Endothelial cell (in vitro differentiated cells): Measurements from ENCODE around the gene KIF6. TPM values are rescaled to one million over a fixed set of nuclear protein-coding genes. Genes with fewer than 3 reads are reported as not detected.

ENCODE experiments used
- DNase-seq: peaks from one replicate; pipeline ENCODE4 v3.0.0; 2021; ENCODE audit warnings: low spot score
- H3K27ac Mint-ChIP-seq: one replicate; pipeline ENCODE4 v1.8.0; 2021; ENCODE audit warnings: mixed read lengths, inconsistent platforms; ENCODE audit not compliant: unreplicated experiment
- H3K27me3 Mint-ChIP-seq: one replicate; pipeline ENCODE4 v1.8.0; 2021; ENCODE audit warnings: mild to moderate bottlenecking, moderate library complexity, mixed read lengths, inconsistent platforms; ENCODE audit not compliant: unreplicated experiment
- H3K36me3 Mint-ChIP-seq: one replicate; pipeline ENCODE4 v1.8.0; 2021; ENCODE audit warnings: mild to moderate bottlenecking, low read depth, mixed read lengths, inconsistent platforms; ENCODE audit not compliant: unreplicated experiment
- H3K4me1 Mint-ChIP-seq: one replicate; pipeline ENCODE4 v1.8.0; 2021; ENCODE audit warnings: mild to moderate bottlenecking, mixed read lengths, inconsistent platforms; ENCODE audit not compliant: unreplicated experiment
- H3K4me3 Mint-ChIP-seq: one replicate; pipeline ENCODE4 v1.8.0; 2021; ENCODE audit warnings: mild to moderate bottlenecking, mixed read lengths, inconsistent platforms; ENCODE audit not compliant: unreplicated experiment
- H3K9me3 Mint-ChIP-seq: one replicate; pipeline ENCODE4 v1.8.0; 2021; ENCODE audit warnings: mixed read lengths, inconsistent platforms; ENCODE audit not compliant: unreplicated experiment
- total RNA-seq: library from RNA; stranded (reverse); fragmentation: NEBNext Ultra II Directional; extraction: Animal tissue kit (Norgen Biotek cat#: 25700); gene quantifications from one replicate; pipeline ENCODE4 v1.2.1, GENCODE V29; 2021; ENCODE audit not compliant: unreplicated experiment
- TF ChIP-seq, protein P1 (sequence below): fragments of 200-600 bp; sonication (generic); IDR thresholded peaks from one replicate; pipeline ENCODE4 v1.5.0; 2021; ENCODE audit warnings: antibody characterized with exemption; ENCODE audit not compliant: unreplicated experiment

The KIF6 gene
- total RNA-seq, 1 donor from 2014 or later = 0.46 TPM

GRCh38 chr6:39428152-39428551 lies 297.1 kb downstream of the KIF6 start:
- no peak overlapping the region for H3K4me3 Mint-ChIP-seq
- H3K4me1 Mint-ChIP-seq = peaks cover 13% of the 10 kb centered on the region
- H3K27me3 Mint-ChIP-seq = peaks cover 3% of the 10 kb centered on the region
- TF ChIP-seq, protein P1, sequence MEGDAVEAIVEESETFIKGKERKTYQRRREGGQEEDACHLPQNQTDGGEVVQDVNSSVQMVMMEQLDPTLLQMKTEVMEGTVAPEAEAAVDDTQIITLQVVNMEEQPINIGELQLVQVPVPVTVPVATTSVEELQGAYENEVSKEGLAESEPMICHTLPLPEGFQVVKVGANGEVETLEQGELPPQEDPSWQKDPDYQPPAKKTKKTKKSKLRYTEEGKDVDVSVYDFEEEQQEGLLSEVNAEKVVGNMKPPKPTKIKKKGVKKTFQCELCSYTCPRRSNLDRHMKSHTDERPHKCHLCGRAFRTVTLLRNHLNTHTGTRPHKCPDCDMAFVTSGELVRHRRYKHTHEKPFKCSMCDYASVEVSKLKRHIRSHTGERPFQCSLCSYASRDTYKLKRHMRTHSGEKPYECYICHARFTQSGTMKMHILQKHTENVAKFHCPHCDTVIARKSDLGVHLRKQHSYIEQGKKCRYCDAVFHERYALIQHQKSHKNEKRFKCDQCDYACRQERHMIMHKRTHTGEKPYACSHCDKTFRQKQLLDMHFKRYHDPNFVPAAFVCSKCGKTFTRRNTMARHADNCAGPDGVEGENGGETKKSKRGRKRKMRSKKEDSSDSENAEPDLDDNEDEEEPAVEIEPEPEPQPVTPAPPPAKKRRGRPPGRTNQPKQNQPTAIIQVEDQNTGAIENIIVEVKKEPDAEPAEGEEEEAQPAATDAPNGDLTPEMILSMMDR = no peak
- no peaks in the 10 kb centered on the region for H3K9me3 Mint-ChIP-seq
- no peaks in the 10 kb centered on the region for H3K36me3 Mint-ChIP-seq
- DNase-seq = no peak
- H3K27ac Mint-ChIP-seq = no peak overlapping the region

DNA sequence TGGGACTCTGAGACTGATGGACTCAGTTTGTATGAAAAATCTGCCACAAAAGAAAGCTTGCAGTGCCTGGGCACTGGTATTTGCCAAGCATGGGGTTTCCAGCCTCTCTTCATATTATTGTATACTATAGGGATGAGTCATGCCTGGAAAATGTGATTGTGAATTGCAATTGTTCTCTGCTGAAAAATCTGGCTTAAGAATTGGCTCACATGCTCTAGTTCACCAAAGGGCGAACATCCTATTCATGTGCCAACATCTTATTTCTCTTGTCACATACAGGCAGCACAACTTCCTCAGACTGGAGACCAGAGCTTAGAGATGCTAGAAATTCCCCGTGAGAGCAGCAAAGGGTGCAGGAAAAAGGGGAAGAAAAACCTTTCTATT lies 299.1 kb downstream of the KIF6 start:
- TF ChIP-seq, protein P1 = no peak
- no peak for DNase-seq
- Mint-ChIP-seq H3K27me3 (peaks cover 5% of the 10 kb centered on the region), H3K9me3 (no peaks in the 10 kb centered on the region), H3K4me1 (peaks cover 15% of the 10 kb centered on the region), H3K36me3 (no peaks in the 10 kb centered on the region), H3K27ac (no peak overlapping the region), H3K4me3 (no peak overlapping the region)

- TF ChIP-seq, protein P1 = no peak
- DNase-seq = no peak
- Mint-ChIP-seq H3K36me3 (no peaks in the 10 kb centered on the region), H3K4me3 (no peak overlapping the region), H3K27me3 (peaks cover 5% of the 10 kb centered on the region), H3K9me3 (no peaks in the 10 kb centered on the region), H3K27ac (no peak overlapping the region), H3K4me1 (peaks cover 13% of the 10 kb centered on the region)
Measured at GRCh38 chr6:39425346-39426072, 299.7 kb downstream of the KIF6 start.

DNA sequence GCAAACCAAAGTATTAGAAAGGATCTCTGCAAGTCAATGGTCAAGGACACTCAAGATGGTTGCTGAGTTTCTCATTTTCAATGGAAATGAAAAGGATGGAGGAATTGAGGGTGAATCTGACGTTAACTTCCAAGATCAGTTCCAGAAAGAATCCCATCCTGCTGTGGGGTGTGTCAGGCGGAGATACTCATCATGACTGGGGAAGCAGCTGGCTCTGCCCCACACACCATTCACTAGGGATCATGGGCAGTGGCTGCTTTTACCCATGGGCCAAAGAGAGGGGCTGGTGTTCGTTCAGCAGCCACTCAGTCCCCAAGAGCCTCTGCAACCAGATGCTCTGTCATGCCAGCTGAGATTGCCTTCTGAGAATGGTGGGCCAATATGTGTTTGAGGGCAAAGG lies 300.4 kb downstream of the KIF6 start:
- TF ChIP-seq, protein P1 = no peak
- peaks cover 5% of the 10 kb centered on the region for H3K27me3 Mint-ChIP-seq
- H3K4me3 Mint-ChIP-seq = no peak overlapping the region
- H3K27ac Mint-ChIP-seq = no peak overlapping the region
- no peaks in the 10 kb centered on the region for H3K9me3 Mint-ChIP-seq
- no peak for DNase-seq
- peaks cover 10% of the 10 kb centered on the region for H3K4me1 Mint-ChIP-seq
- no peaks in the 10 kb centered on the region for H3K36me3 Mint-ChIP-seq

DNA sequence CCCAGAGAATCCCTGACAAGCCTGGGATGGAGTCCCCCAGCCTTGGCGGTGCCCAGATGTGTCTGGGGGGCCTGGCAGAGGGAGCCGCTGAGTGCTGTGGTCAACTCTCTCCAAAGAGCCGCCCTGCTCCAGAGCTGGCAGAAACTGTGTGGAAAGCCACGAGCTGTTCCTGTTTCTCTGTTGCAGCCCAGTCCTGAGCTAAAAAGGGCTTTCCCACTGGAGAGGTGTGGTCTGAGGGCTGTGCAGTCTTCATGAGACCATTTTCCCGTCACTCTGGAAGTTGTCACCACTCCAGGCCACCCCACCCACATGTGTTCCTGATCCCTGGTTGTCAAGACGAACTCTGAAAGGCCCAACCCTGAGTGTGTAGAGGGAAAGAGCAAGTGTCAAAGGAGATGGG lies 303.0 kb downstream of the KIF6 start:
- Mint-ChIP-seq H3K27me3 (peaks cover 2% of the 10 kb centered on the region), H3K4me3 (no peak overlapping the region), H3K27ac (no peak overlapping the region), H3K36me3 (no peaks in the 10 kb centered on the region), H3K9me3 (no peaks in the 10 kb centered on the region), H3K4me1 (peaks cover 3% of the 10 kb centered on the region)
- no peak for DNase-seq
- TF ChIP-seq, protein P1 = no peak
